Caco-2 (cell line): ENCODE results near the gene EGR2. TPM values are rescaled to one million over a fixed set of nuclear protein-coding genes. Genes with fewer than 3 reads are reported as not detected.

Experiments used
- BruUV-seq: library from RNA; stranded (reverse); fragments of 400-500 nt; replicated peaks from 2 replicates; lab custom pipeline; 2021; lab: Mats Ljungman, UMichigan
- CTCF ChIA-PET: fragments of 300-600 bp; sonication (Branson Sonifier 250); formaldehyde crosslinking; loops from one replicate; lab custom pipeline; 2022; ENCODE audit warnings: antibody characterized with exemption; lab: Charles Lee
- POLR2A ChIA-PET: fragments of 300-600 bp; sonication (Branson Sonifier 250); formaldehyde crosslinking; loops from one replicate; lab custom pipeline; 2022; ENCODE audit warnings: antibody characterized with exemption; lab: Charles Lee
- DNase-seq, 2 experiments: peaks; one replicate each; pipeline versions ENCODE4 v3.0.0 to v3.0.0-alpha.2; 2020 to 2022
- H3K27me3 ChIP-seq: replicated peaks from 2 replicates; pipeline ENCODE4 v1.6.0; 2011; ENCODE audit warnings: low read length; ENCODE audit not compliant: control insufficient read depth, insufficient read depth
- H3K36me3 ChIP-seq: 2 replicates; pipeline ENCODE4 v1.5.1; 2011; ENCODE audit warnings: low read length; ENCODE audit not compliant: control insufficient read depth, insufficient read depth
- H3K4me1 ChIP-seq: fragments of 250-450 bp; sonication (Bioruptor Pico); 2 replicates; pipeline ENCODE4 v1.5.1; 2020; ENCODE audit warnings: mild to moderate bottlenecking
- H3K4me3 ChIP-seq: 2 replicates; pipeline ENCODE4 v1.5.1; 2011; ENCODE audit warnings: low read depth, mild to moderate bottlenecking, control low read depth, low read length
- H3K9me3 ChIP-seq: fragments of 250-450 bp; sonication (Bioruptor Pico); 2 replicates; pipeline ENCODE4 v1.5.1; 2020; ENCODE audit warnings: mild to moderate bottlenecking, moderate library complexity
- H3K27ac Mint-ChIP-seq: one replicate; pipeline ENCODE4 v1.8.0; 2022; ENCODE audit warnings: mixed read lengths; ENCODE audit not compliant: unreplicated experiment
- H3K27me3 Mint-ChIP-seq: one replicate; pipeline ENCODE4 v1.8.0; 2022; ENCODE audit warnings: mixed read lengths; ENCODE audit not compliant: insufficient read depth, unreplicated experiment
- H3K36me3 Mint-ChIP-seq: one replicate; pipeline ENCODE4 v1.8.0; 2022; ENCODE audit warnings: mild to moderate bottlenecking, mixed read lengths; ENCODE audit not compliant: insufficient read depth, unreplicated experiment
- H3K4me1 Mint-ChIP-seq: one replicate; pipeline ENCODE4 v1.8.0; 2022; ENCODE audit warnings: low read depth, mixed read lengths; ENCODE audit not compliant: unreplicated experiment
- H3K4me3 Mint-ChIP-seq: one replicate; pipeline ENCODE4 v1.8.0; 2022; ENCODE audit warnings: mild to moderate bottlenecking, moderate library complexity, mixed read lengths; ENCODE audit not compliant: unreplicated experiment
- H3K9me3 Mint-ChIP-seq: one replicate; pipeline ENCODE4 v1.8.0; 2022; ENCODE audit warnings: mixed read lengths; ENCODE audit not compliant: unreplicated experiment
- CTCF ChIP-seq, 2 experiments: fragments of 200-600 bp in 1 of 2; IDR thresholded peaks; 1 replicate in 1 of 2; 2 replicates in 1 of 2; pipeline versions ENCODE4 v1.5.1 to v1.8.0; 2011 to 2022; ENCODE audit warnings: antibody characterized with exemption in 1 of 2, control low read depth in 1 of 2, inconsistent platforms in 1 of 2, low read depth in 1 of 2, low read length in 1 of 2, mild to moderate bottlenecking in 1 of 2, moderate library complexity in 1 of 2; ENCODE audit not compliant: insufficient read depth in 1 of 2, severe bottlenecking in 1 of 2, unreplicated experiment in 1 of 2
- intact Hi-C: fragments of 100-400 bp; cut with micrococcal nuclease; formaldehyde crosslinking; loops from one replicate; pipeline ENCODE4 v1.10.0; 2022; ENCODE audit not compliant: unreplicated experiment
- total RNA-seq: library from RNA; stranded (reverse); gene quantifications from 2 replicates; pipeline ENCODE4 v1.2.3, GENCODE V29; 2022

Gene EGR2
- total RNA-seq, 1 experiment from 2014 or later, result 0.61 TPM

DNA sequence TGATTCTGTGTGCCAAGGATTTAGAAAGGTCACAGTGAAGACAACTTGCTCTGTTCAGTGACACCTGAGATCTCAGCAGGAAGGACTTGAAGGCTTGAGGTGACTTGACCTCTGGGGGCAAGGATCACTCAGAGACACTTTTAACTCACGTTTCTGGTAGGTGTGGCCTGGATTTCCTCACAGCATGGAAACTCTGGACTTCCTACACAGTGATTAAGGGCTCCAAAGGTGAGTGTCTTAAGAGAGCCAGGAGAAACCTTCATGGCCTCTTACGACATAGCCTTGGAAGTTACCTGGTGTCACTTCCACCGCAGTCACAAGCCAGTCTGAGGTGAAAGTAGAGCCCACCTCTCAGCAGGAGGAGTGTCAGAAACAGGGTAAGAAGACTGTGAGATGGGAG is 49.8 kb downstream of the EGR2 start:
- H3K27me3 ChIP-seq, result no peaks in the 10 kb centered on the region
- H3K9me3 ChIP-seq, result no peaks in the 10 kb centered on the region
- peaks cover 22% of the 10 kb centered on the region for H3K4me1 ChIP-seq
- H3K4me3 ChIP-seq, result no peak overlapping the region
- DNase-seq, result peak; percentile 70 to 89
- ChIA-PET POLR2A (no interaction called here), CTCF (no interaction called here)
- Mint-ChIP-seq H3K27me3 (no peaks in the 10 kb centered on the region), H3K4me1 (peaks cover 23% of the 10 kb centered on the region), H3K36me3 (no peaks in the 10 kb centered on the region), H3K27ac (peak overlapping the region; percentile 30), H3K4me3 (peak overlapping the region; percentile 2), H3K9me3 (no peaks in the 10 kb centered on the region)
- intact Hi-C loops, result loop anchor here (1.0 kb wide), 2 partner anchors 39 to 50 kb away; partner anchors contain the start of gene EGR2
- no TSS peak for BruUV-seq
- TF ChIP-seq CTCF (IDR thresholded peaks at IDR 0.05; ENCODE audit: insufficient read depth in 1 of 2, low read depth in 1 of 2, low read length in 1 of 2, severe bottlenecking in 1 of 2, unreplicated experiment in 1 of 2), result no peak
- no peaks in the 10 kb centered on the region for H3K36me3 ChIP-seq

GRCh38 chr10:62765726-62766125 is 50.4 kb downstream of the EGR2 start:
- no peaks in the 10 kb centered on the region for H3K27me3 Mint-ChIP-seq
- ChIA-PET CTCF (no interaction called here), POLR2A (no interaction called here)
- peaks cover 27% of the 10 kb centered on the region for H3K4me1 Mint-ChIP-seq
- no peaks in the 10 kb centered on the region for H3K27me3 ChIP-seq
- H3K4me3 Mint-ChIP-seq, result no peak overlapping the region
- DNase-seq, result no peak
- H3K9me3 Mint-ChIP-seq, result no peaks in the 10 kb centered on the region
- no peaks in the 10 kb centered on the region for H3K36me3 ChIP-seq
- no peak overlapping the region for H3K27ac Mint-ChIP-seq
- BruUV-seq, result no TSS peak
- intact Hi-C loops, result loop anchor here (1.0 kb wide), 2 partner anchors 40 to 51 kb away; partner anchors contain the start of gene EGR2
- no peak for TF ChIP-seq CTCF (IDR thresholded peaks at IDR 0.05; ENCODE audit: insufficient read depth in 1 of 2, low read depth in 1 of 2, low read length in 1 of 2, severe bottlenecking in 1 of 2, unreplicated experiment in 1 of 2)
- H3K4me1 ChIP-seq, result peaks cover 26% of the 10 kb centered on the region
- H3K4me3 ChIP-seq, result no peak overlapping the region
- H3K36me3 Mint-ChIP-seq, result no peaks in the 10 kb centered on the region
- no peaks in the 10 kb centered on the region for H3K9me3 ChIP-seq

GRCh38 chr10:62764011-62764410 is 52.2 kb downstream of the EGR2 start:
- Histone ChIP-seq H3K27me3 (no peaks in the 10 kb centered on the region), H3K4me3 (no peak overlapping the region), H3K4me1 (peaks cover 34% of the 10 kb centered on the region), H3K9me3 (no peaks in the 10 kb centered on the region), H3K36me3 (no peaks in the 10 kb centered on the region)
- H3K4me1 Mint-ChIP-seq, result peaks cover 27% of the 10 kb centered on the region
- BruUV-seq, result no TSS peak
- H3K36me3 Mint-ChIP-seq, result no peaks in the 10 kb centered on the region
- DNase-seq, result no peak
- H3K27me3 Mint-ChIP-seq, result no peaks in the 10 kb centered on the region
- ChIA-PET CTCF (no interaction called here), POLR2A (no interaction called here)
- no peak overlapping the region for H3K4me3 Mint-ChIP-seq
- TF ChIP-seq CTCF (IDR thresholded peaks at IDR 0.05; ENCODE audit: insufficient read depth in 1 of 2, low read depth in 1 of 2, low read length in 1 of 2, severe bottlenecking in 1 of 2, unreplicated experiment in 1 of 2), result no peak
- intact Hi-C loops, result loop anchor here (5.0 kb wide), 1 partner anchor 102 kb away; no protein-coding TSS in a partner anchor
- no peaks in the 10 kb centered on the region for H3K9me3 Mint-ChIP-seq
- H3K27ac Mint-ChIP-seq, result no peak overlapping the region
